GM12878 (cell line): Measurements from ENCODE around the gene RAET1E. TPM values are rescaled to one million over a fixed set of nuclear protein-coding genes. Genes with fewer than 3 reads are reported as not detected.

ENCODE experiments used
- ATAC-seq: fragments of 200-7000 bp; cut with Tn5 transposase; 3 replicates; pipeline ENCODE4 v1.9.1; 2020; ENCODE audit warnings: mild to moderate bottlenecking, moderate library complexity
- BruUV-seq: library from RNA; stranded (reverse); fragments of 400-500 nt; replicated peaks from 2 replicates; lab custom pipeline; 2021; lab: Mats Ljungman, UMichigan
- CTCF ChIA-PET: fragments of 300-600 bp; sonication (Branson Sonifier 250); formaldehyde crosslinking; extraction: SDS; loops from one replicate; lab custom pipeline; 2021; ENCODE audit warnings: inconsistent platforms; lab: Yijun Ruan, JAX
- POLR2A ChIA-PET: fragments of 350-600 bp; formaldehyde crosslinking; extraction: SDS; loops from one replicate; lab custom pipeline; 2021; ENCODE audit warnings: inconsistent platforms; lab: Charles Lee
- RAD21 ChIA-PET: fragments of 300-600 bp; sonication (Branson Sonifier 250); formaldehyde crosslinking; loops from one replicate; lab custom pipeline; 2023; ENCODE audit warnings: antibody characterized with exemption; ENCODE audit not compliant: unreplicated experiment; lab: Charles Lee
- SMC1A ChIA-PET: fragments of 300-600 bp; sonication (Branson Sonifier 250); formaldehyde crosslinking; loops from one replicate; lab custom pipeline; 2023; ENCODE audit not compliant: unreplicated experiment, uncharacterized antibody; lab: Charles Lee
- DNase-seq: peaks from one replicate; pipeline ENCODE4 v3.0.0-alpha.2; 2011; ENCODE audit warnings: low read depth, low spot score
- FAIRE-seq: peaks from 3 replicates; lab custom pipeline; 2011; peaks lifted over from hg19 to GRCh38; lab: Jason Lieb, UNC
- H2AFZ ChIP-seq: 2 replicates; pipeline ENCODE4 v1.6.0; 2011; ENCODE audit warnings: low read depth, low read length, control low read depth; ENCODE audit not compliant: control insufficient read depth
- H3K27ac ChIP-seq: 2 replicates; pipeline ENCODE4 v1.5.1; 2011; ENCODE audit warnings: control low read depth; ENCODE audit not compliant: control insufficient read depth, insufficient read depth
- H3K27me3 ChIP-seq, 2 experiments: replicated peaks in 1 of 2; 2 replicates each; pipeline versions ENCODE4 v1.6.0 to v1.6.1; 2011; ENCODE audit warnings: low read length in 1 of 2; ENCODE audit not compliant: control insufficient read depth in 2 of 2, insufficient read depth in 2 of 2
- H3K36me3 ChIP-seq, 2 experiments: 2 replicates each; pipeline ENCODE4 v1.5.1; 2011; ENCODE audit warnings: low read length in 1 of 2; ENCODE audit not compliant: control insufficient read depth in 2 of 2, insufficient read depth in 2 of 2
- H3K4me1 ChIP-seq: 2 replicates; pipeline ENCODE4 v1.6.1; 2011; ENCODE audit warnings: mild to moderate bottlenecking, low read length, moderate library complexity, mixed read lengths; ENCODE audit not compliant: control insufficient read depth, insufficient read depth
- H3K4me2 ChIP-seq: 2 replicates; pipeline ENCODE4 v1.6.0; 2011; ENCODE audit warnings: control low read depth; ENCODE audit not compliant: control insufficient read depth, insufficient read depth
- H3K4me3 ChIP-seq: fragments of 200-600 bp; sonication (generic); 2 replicates; pipeline ENCODE4 v1.5.1; 2016
- H3K79me2 ChIP-seq: 2 replicates; pipeline ENCODE4 v1.6.0; 2011; ENCODE audit warnings: low read length; ENCODE audit not compliant: control insufficient read depth, insufficient read depth
- H3K9ac ChIP-seq: 2 replicates; pipeline ENCODE4 v1.8.0; 2011; ENCODE audit warnings: low read length, control low read depth, mixed read lengths; ENCODE audit not compliant: control insufficient read depth, insufficient read depth
- H3K9me3 ChIP-seq: replicated peaks from 3 replicates; pipeline ENCODE4 v1.5.1; 2011; ENCODE audit warnings: mild to moderate bottlenecking, low read length; ENCODE audit not compliant: control insufficient read depth, insufficient read depth
- H4K20me1 ChIP-seq: 2 replicates; pipeline ENCODE4 v1.6.0; 2011; ENCODE audit not compliant: control insufficient read depth, insufficient read depth
- ATF2 ChIP-seq: IDR thresholded peaks from 2 replicates; pipeline ENCODE4 v1.6.1; 2012; ENCODE audit warnings: low read length, inconsistent platforms
- MYB ChIP-seq: fragments of 150-350 bp; IDR thresholded peaks from 2 replicates; pipeline ENCODE4 v1.6.1; 2014; ENCODE audit warnings: mild to moderate bottlenecking, low read depth, low read length, borderline replicate concordance
- NR2C1 ChIP-seq: fragments of 450-650 bp; IDR thresholded peaks from 2 replicates; pipeline ENCODE4 v1.6.1; 2017; ENCODE audit warnings: antibody characterized with exemption, mild to moderate bottlenecking, moderate library complexity
- PAX5 ChIP-seq: IDR thresholded peaks from 2 replicates; pipeline ENCODE4 v1.6.1; 2011; ENCODE audit warnings: low read depth, low read length, borderline replicate concordance
- PRDM15 ChIP-seq: fragments of 450-650 bp; formaldehyde crosslinking; IDR thresholded peaks from 2 replicates; pipeline ENCODE4 v1.4.0; 2020; ENCODE audit warnings: mild to moderate bottlenecking, moderate library complexity
- RAD51 ChIP-seq: fragments of 450-650 bp; IDR thresholded peaks from 2 replicates; pipeline ENCODE4 v1.6.1; 2016; ENCODE audit warnings: moderate library complexity, mild to moderate bottlenecking, inconsistent platforms
- STAT3 ChIP-seq: IDR thresholded peaks from 2 replicates; pipeline ENCODE4 v1.6.1; 2011; ENCODE audit warnings: low read depth, low read length, improper control_type of control experiment
- WGBS: methylation state at CpG from one replicate; pipeline ENCODE4 v1.1.6; 2016; ENCODE audit warnings: low lambda C conversion rate; ENCODE audit not compliant: insufficient replicate concordance, insufficient coverage; ENCODE audit errors: missing lambda C conversion rate; 5-methylcytosine and 5-hydroxymethylcytosine counted together
- in situ Hi-C: fragments of 300-500 bp; cut with MboI; formaldehyde crosslinking; loops from 9 replicates; pipeline ENCODE4 v1.14.3; 2018; ENCODE audit warnings: mixed read lengths
- intact Hi-C: fragments of 100-400 bp; cut with micrococcal nuclease; formaldehyde crosslinking; loops from one replicate; pipeline ENCODE4 v1.14.2; 2022; ENCODE audit not compliant: unreplicated experiment
- polyA plus RNA-seq, 11 experiments: library from polyadenylated mRNA; depleted of rRNA in 4 of 11; unstranded in 6 of 11; stranded (reverse) in 5 of 11; fragments of >200 nt; fragmentation: Nextera tagmentation in 4 of 11; fragmentation: Illumina TruSeq in 1 of 11; extraction: Ambion mirVana in 4 of 11; extraction: Trizol in 1 of 11; gene quantifications; 1 replicate in 1 of 11; 2 replicates in 10 of 11; pipeline versions ENCODE4 v1.2.1 to v1.2.3, GENCODE V29; 2011 to 2016; ENCODE audit warnings: inconsistent platforms in 2 of 11, missing spikeins in 2 of 11, low read depth in 1 of 11
- total RNA-seq, 4 experiments: library from RNA; depleted of rRNA in 3 of 4; stranded (reverse); fragments of >200 nt in 3 of 4; fragmentation: Illumina TruSeq in 1 of 4; extraction: Trizol in 1 of 4; gene quantifications; 2 replicates each; pipeline versions ENCODE4 v1.2.1 to v1.2.3, GENCODE V29; 2013 to 2021

RAET1E gene
- total and polyA plus RNA-seq, 10 of the 15 experiments (the other 5 are each of a cell fraction or from before 2014, with no cell fraction given), result not detected

DNA sequence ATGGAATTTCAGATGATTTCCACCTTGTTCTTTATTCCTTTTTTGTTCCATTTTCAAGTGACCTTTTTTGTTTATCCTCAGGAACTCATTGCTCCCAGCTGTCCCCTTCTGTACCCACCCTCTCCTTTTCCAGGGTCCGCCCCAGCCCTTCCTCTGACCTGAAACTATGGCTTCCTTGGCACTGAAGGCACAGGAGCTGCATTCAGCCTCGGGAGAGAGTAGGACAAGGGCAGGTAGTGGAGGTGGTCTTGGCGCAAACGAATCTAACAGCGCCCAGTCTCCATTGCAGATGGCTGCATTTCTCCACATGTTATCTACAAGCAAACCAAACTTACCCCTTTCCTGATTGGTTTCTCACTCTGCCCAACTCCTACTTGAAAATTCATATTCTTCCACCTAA is 35.1 kb upstream of the RAET1E start:
- ChIA-PET RAD21 (no interaction called here), CTCF (interaction anchor here (1.4 to 1.5 kb wide), 2 partner anchors 84 to 85 kb away, joined by 3 to 4 read pairs; no protein-coding TSS in a partner anchor), POLR2A (no interaction called here), SMC1A (interaction anchor here (1.4 kb wide), 1 partner anchor 101 kb away, joined by 3 read pairs; no protein-coding TSS in a partner anchor)
- intact Hi-C loops (loop anchor here (10.0 kb wide), 3 partner anchors 208 to 882 kb away; no protein-coding TSS in a partner anchor), in situ Hi-C loops (loop anchor here (10.0 kb wide), 1 partner anchor 882 kb away; no protein-coding TSS in a partner anchor)
- Histone ChIP-seq H3K4me1 (peaks cover under 1% of the 10 kb centered on the region; the same call in 1 of the 2 replicates), H3K79me2 (no peaks in the 10 kb centered on the region), H3K9ac (no peak overlapping the region), H3K4me3 (no peak overlapping the region), H3K27ac (no peak overlapping the region), H2AFZ (no peak overlapping the region), H3K9me3 (no peaks in the 10 kb centered on the region), H4K20me1 (no peaks in the 10 kb centered on the region; the same call in 1 of the 2 replicates), H3K4me2 (no peak overlapping the region)
- no peak for DNase-seq
- ATAC-seq, result no peak
- FAIRE-seq, result no peak
- 39% methylated on average over 3 of the region's 5 CpGs for WGBS
- no TSS peak for BruUV-seq
- TF ChIP-seq RAD51 (no peak), PRDM15 (CRISPR knock-in tag) (no peak), STAT3 (no peak), ATF2 (no peak), PAX5 (no peak), MYB (no peak), NR2C1 (no peak)
- TF ChIP-seq, all 136 proteins: peak for 0
- Histone ChIP-seq H3K36me3 (no peaks in the 10 kb centered on the region), H3K27me3 (peaks cover 6 to 8% of the 10 kb centered on the region in 2 experiments)
